Measurements from ENCODE around the gene PACS1.

DNA sequence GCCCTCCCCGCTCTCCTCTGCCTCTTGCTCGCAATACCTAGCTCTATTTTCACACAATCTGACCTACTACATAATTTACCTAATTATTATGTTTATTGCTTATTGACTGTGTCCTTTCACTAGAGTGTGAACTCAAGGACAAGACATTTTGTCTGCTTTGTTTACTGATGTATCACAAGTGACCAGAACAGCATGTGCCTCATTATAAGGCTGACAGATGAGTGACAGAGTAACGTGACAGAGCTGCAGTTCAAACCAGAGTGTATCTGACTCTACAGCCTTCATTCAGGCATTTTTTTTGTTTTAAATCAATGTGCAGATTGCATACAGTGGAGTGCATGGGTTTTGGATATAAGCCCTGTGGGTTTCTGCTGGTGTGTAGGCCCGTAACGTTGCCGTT lies 116.4 kb downstream of the PACS1 start:
- no peak for TF ChIP-seq POLR2AphosphoS5 (IDR thresholded peaks at IDR 0.05; ENCODE audit: low read depth, low read length)
- TF ChIP-seq, protein P1, sequence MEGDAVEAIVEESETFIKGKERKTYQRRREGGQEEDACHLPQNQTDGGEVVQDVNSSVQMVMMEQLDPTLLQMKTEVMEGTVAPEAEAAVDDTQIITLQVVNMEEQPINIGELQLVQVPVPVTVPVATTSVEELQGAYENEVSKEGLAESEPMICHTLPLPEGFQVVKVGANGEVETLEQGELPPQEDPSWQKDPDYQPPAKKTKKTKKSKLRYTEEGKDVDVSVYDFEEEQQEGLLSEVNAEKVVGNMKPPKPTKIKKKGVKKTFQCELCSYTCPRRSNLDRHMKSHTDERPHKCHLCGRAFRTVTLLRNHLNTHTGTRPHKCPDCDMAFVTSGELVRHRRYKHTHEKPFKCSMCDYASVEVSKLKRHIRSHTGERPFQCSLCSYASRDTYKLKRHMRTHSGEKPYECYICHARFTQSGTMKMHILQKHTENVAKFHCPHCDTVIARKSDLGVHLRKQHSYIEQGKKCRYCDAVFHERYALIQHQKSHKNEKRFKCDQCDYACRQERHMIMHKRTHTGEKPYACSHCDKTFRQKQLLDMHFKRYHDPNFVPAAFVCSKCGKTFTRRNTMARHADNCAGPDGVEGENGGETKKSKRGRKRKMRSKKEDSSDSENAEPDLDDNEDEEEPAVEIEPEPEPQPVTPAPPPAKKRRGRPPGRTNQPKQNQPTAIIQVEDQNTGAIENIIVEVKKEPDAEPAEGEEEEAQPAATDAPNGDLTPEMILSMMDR (IDR thresholded peaks at IDR 0.05): no peak
- TF ChIP-seq, protein P2, sequence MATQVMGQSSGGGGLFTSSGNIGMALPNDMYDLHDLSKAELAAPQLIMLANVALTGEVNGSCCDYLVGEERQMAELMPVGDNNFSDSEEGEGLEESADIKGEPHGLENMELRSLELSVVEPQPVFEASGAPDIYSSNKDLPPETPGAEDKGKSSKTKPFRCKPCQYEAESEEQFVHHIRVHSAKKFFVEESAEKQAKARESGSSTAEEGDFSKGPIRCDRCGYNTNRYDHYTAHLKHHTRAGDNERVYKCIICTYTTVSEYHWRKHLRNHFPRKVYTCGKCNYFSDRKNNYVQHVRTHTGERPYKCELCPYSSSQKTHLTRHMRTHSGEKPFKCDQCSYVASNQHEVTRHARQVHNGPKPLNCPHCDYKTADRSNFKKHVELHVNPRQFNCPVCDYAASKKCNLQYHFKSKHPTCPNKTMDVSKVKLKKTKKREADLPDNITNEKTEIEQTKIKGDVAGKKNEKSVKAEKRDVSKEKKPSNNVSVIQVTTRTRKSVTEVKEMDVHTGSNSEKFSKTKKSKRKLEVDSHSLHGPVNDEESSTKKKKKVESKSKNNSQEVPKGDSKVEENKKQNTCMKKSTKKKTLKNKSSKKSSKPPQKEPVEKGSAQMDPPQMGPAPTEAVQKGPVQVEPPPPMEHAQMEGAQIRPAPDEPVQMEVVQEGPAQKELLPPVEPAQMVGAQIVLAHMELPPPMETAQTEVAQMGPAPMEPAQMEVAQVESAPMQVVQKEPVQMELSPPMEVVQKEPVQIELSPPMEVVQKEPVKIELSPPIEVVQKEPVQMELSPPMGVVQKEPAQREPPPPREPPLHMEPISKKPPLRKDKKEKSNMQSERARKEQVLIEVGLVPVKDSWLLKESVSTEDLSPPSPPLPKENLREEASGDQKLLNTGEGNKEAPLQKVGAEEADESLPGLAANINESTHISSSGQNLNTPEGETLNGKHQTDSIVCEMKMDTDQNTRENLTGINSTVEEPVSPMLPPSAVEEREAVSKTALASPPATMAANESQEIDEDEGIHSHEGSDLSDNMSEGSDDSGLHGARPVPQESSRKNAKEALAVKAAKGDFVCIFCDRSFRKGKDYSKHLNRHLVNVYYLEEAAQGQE (IDR thresholded peaks at IDR 0.05; ENCODE audit: insufficient read depth in 1 of 2, low read depth in 2 of 2, low read length in 1 of 2): no peak
- no peak for TF ChIP-seq TCF7L2 (IDR thresholded peaks at IDR 0.05; ENCODE audit: low read depth, low read length)

Data from Panc1 (cell line).